GM12872 (cell line): ENCODE data around the gene CENPC.

ENCODE experiments used
- CTCF ChIP-seq: IDR thresholded peaks from 3 replicates; pipeline ENCODE4 v1.5.1; 2011; ENCODE audit warnings: low read depth, mild to moderate bottlenecking, low read length, moderate library complexity; ENCODE audit not compliant: insufficient read depth

The CENPC gene

GRCh38 chr4:67568820-67569219 is 23.5 kb upstream of the CENPC start:
- TF ChIP-seq CTCF, result no peak

DNA sequence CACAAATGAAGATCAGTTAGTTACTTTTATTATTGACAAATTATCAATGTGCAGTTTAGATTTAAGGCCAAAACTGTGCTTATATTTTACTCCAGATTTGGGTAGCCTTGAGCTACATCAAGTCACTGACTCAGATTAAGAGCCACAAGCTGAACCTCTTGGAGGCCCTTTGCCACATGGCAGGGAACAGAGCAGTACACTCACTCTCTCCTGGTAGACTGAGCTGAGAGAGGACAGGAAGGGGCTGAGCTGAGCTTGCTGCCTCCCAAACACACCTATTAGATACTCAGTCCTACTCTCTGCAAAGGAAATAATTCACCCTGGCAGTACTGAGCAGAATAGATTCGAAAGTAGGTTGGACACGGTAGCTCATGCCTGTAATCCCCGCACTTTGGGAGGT is 21.0 kb upstream of the CENPC start:
- TF ChIP-seq CTCF, result no peak

DNA sequence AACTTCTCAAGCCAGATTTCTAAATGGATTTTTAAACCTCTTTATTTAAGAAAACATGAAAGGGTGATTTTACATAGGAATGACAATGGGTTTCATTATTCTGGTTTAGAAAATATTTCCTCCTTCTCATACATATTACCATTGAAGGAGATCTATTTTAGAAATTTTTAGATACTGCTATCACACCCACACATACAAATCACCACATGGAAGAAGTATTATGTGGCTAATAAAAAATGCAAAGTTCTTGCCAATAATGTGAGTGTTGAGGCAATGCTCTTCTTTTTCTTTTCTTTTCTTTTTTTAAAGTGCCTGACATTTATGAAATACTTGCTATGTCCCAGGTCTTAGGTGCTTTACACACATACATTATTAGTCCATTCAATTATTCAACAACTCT is 20.0 kb upstream of the CENPC start:
- no peak for TF ChIP-seq CTCF

DNA sequence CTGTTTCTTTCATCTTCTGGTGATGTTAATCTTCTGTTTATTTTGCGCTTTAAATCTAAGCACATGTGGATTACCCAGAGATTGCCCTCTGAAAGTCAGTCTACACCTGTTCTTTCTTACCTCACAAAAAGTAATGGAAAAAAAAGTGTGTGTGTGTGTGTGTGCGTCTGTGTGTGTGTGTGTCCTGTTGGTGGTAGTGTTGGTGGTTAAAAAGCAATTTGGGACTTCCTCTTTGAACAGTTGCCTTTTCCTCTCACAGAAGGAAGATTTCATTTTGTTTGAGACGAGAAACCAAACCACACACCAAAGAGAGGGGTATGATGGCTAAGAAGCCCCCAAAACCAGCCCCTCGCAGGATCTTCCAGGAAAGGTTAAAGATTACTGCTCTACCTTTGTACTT is 13.2 kb upstream of the CENPC start, which contains the start of gene STAP1:
STAP1 (plus strand) TSS at position 235 of the 400 bp plus-strand sequence; CDS start at position 318, 83 bp downstream.
- TF ChIP-seq CTCF, result no peak

GRCh38 chr4:67556436-67556835 is 11.1 kb upstream of the CENPC start:
- TF ChIP-seq CTCF, result no peak

DNA sequence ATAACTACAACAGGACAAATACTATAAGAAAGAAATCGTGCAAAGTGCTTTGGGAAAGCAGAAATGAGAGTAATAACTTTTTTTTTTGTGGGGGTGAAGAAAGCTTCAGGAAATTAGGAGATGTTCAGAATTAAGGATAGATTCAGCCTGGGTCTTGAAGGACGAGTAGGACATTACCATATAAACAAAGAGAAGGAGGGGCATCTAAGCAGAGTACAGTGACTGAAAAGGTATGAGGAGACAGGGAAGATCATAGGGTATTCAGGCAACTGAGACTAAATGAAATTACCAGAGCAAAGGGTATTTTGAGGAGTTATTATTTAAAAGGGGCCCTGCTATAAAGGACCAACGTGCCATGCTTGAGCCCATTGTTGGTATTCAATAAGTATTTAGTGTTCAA is 10.1 kb upstream of the CENPC start:
- no peak for TF ChIP-seq CTCF

- no peak for TF ChIP-seq CTCF
Observed at GRCh38 chr4:67554096-67554495, 8.8 kb upstream of the CENPC start.

GRCh38 chr4:67550857-67551256 is 5.6 kb upstream of the CENPC start:
- TF ChIP-seq CTCF, result no peak
